ENCODE data around the gene MGAT4C.

The MGAT4C gene

DNA sequence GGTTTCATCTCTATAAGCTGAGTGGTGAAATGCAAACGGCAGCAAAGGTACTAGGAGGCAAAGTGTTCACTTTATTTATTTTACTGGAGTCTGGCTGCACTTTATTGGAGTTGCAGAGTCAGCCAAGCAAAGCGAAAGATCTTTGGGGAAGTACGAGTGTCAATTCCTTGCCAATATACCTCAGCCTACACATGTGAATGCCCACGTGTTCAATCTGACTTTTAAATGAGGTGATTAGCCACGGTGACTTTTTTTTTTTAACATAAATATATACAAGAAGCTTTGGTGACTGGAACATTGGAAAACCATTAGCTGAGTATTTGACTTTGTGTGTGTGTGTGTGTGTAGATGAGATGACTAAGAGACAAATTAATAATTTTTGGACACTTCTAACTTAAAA lies 203.3 kb downstream of the MGAT4C start:
- H3K36me3 ChIP-seq (ENCODE audit: control insufficient read depth, insufficient read depth, low read length): no peaks in the 10 kb centered on the region
- no peaks in the 10 kb centered on the region for H3K27me3 ChIP-seq (replicated peaks; ENCODE audit: control insufficient read depth, insufficient read depth, low read length)
- TF ChIP-seq, protein P1, sequence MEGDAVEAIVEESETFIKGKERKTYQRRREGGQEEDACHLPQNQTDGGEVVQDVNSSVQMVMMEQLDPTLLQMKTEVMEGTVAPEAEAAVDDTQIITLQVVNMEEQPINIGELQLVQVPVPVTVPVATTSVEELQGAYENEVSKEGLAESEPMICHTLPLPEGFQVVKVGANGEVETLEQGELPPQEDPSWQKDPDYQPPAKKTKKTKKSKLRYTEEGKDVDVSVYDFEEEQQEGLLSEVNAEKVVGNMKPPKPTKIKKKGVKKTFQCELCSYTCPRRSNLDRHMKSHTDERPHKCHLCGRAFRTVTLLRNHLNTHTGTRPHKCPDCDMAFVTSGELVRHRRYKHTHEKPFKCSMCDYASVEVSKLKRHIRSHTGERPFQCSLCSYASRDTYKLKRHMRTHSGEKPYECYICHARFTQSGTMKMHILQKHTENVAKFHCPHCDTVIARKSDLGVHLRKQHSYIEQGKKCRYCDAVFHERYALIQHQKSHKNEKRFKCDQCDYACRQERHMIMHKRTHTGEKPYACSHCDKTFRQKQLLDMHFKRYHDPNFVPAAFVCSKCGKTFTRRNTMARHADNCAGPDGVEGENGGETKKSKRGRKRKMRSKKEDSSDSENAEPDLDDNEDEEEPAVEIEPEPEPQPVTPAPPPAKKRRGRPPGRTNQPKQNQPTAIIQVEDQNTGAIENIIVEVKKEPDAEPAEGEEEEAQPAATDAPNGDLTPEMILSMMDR (IDR thresholded peaks at IDR 0.05; ENCODE audit: insufficient read depth, low read length, poor library complexity, severe bottlenecking): no peak
- no peak overlapping the region for H3K4me3 ChIP-seq (replicated peaks; ENCODE audit: low read depth, low read length)
- DNase-seq (ENCODE audit: extremely low read depth, insufficient read length): no peak

DNA sequence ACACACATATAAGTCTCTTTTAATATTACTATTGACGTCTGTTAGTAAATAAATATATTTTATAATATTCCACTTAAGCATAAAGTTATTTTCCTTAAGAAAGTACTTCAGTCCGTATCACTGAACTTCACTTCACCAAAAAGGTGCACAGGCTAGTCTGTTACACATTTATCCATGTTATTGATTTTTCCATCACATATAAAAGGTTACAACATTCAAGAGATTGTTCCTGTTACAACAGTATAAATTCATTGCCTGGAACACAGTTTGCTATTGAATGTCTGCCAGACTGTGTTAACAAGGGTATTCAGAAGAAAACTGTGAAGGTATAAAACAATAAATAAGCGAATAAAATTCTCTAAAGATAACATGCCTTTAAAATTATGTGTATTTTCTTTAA lies 206.2 kb downstream of the MGAT4C start:
- DNase-seq (ENCODE audit: extremely low read depth, insufficient read length): no peak
- no peak overlapping the region for H3K4me3 ChIP-seq (replicated peaks; ENCODE audit: low read depth, low read length)
- no peaks in the 10 kb centered on the region for H3K27me3 ChIP-seq (replicated peaks; ENCODE audit: control insufficient read depth, insufficient read depth, low read length)
- no peaks in the 10 kb centered on the region for H3K36me3 ChIP-seq (ENCODE audit: control insufficient read depth, insufficient read depth, low read length)
- TF ChIP-seq, protein P1 (IDR thresholded peaks at IDR 0.05; ENCODE audit: insufficient read depth, low read length, poor library complexity, severe bottlenecking): no peak

DNA sequence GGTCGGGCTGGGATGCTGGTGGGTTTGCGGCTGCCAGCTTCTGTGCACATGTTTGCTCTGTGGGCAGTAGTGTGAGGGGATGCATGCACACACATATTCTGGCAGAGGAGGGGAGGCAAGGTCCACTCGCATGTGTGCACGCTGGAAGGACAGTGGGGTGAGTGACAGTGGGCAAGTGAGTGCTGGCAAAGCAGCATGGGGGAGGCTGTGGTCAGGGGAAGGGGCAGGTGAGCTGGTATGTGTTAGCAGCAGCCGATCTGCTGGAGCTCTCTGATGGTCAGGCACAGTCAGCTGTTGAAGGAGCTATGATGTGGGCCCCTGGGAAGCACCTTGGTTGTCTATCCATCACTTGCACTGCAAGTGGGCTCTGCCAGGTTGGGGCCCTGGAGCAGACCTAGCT lies 211.8 kb downstream of the MGAT4C start:
- TF ChIP-seq, protein P1 (IDR thresholded peaks at IDR 0.05; ENCODE audit: insufficient read depth, low read length, poor library complexity, severe bottlenecking): no peak
- H3K4me3 ChIP-seq (replicated peaks; ENCODE audit: low read depth, low read length): no peak overlapping the region
- no peak for DNase-seq (ENCODE audit: extremely low read depth, insufficient read length)
- no peaks in the 10 kb centered on the region for H3K36me3 ChIP-seq (ENCODE audit: control insufficient read depth, insufficient read depth, low read length)
- H3K27me3 ChIP-seq (replicated peaks; ENCODE audit: control insufficient read depth, insufficient read depth, low read length): no peaks in the 10 kb centered on the region

DNA sequence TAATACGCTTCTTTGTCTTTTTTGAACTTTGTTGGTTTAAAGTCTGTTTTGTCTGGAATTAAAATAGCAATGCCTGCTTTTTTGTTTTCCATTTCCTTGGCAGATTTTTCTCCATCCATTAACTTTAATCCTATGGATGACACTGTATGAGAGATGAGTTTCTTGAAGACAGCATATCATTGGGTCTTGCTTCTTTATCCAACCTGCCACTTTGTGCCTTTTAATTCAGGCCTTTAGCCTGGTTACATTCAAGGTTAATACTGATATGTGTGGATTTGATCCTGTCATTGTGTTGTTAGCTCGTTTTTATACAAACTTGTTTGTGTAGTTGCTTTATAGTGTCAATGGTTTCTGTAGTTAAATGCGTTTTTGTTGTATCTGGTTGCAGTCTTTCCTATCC lies 214.1 kb downstream of the MGAT4C start:
- TF ChIP-seq, protein P1 (IDR thresholded peaks at IDR 0.05; ENCODE audit: insufficient read depth, low read length, poor library complexity, severe bottlenecking): no peak
- no peak for DNase-seq (ENCODE audit: extremely low read depth, insufficient read length)

DNA sequence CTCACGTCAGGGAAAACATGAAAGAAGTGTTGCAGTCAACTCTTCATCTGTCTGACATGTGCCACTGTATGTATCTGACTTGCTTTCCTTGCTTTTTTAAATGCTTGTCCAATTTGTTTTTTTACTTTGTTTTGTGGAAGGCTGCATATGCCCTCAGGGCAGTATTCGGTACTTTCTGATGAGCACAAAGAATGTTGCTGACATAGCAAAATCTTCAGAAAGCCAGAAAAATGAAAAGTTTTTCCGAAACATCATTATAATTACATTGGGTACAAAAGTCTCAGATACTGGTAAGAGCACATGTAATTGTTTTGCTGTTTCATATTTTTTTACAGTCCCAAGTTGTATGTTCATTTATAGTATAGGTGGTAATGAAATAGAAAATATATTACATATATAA lies 237.8 kb downstream of the MGAT4C start:
- H3K4me3 ChIP-seq (replicated peaks; ENCODE audit: low read depth, low read length): no peak overlapping the region
- H3K36me3 ChIP-seq (ENCODE audit: control insufficient read depth, insufficient read depth, low read length): no peaks in the 10 kb centered on the region
- no peak for DNase-seq (ENCODE audit: extremely low read depth, insufficient read length)
- TF ChIP-seq, protein P1 (IDR thresholded peaks at IDR 0.05; ENCODE audit: insufficient read depth, low read length, poor library complexity, severe bottlenecking): no peak
- no peaks in the 10 kb centered on the region for H3K27me3 ChIP-seq (replicated peaks; ENCODE audit: control insufficient read depth, insufficient read depth, low read length)

More for the DNA sequence above, 214.1 kb downstream of the MGAT4C start:
- Histone ChIP-seq H3K36me3 (ENCODE audit: control insufficient read depth, insufficient read depth, low read length) (no peaks in the 10 kb centered on the region), H3K4me3 (replicated peaks; ENCODE audit: low read depth, low read length) (no peak overlapping the region), H3K27me3 (replicated peaks; ENCODE audit: control insufficient read depth, insufficient read depth, low read length) (no peaks in the 10 kb centered on the region)

DNA sequence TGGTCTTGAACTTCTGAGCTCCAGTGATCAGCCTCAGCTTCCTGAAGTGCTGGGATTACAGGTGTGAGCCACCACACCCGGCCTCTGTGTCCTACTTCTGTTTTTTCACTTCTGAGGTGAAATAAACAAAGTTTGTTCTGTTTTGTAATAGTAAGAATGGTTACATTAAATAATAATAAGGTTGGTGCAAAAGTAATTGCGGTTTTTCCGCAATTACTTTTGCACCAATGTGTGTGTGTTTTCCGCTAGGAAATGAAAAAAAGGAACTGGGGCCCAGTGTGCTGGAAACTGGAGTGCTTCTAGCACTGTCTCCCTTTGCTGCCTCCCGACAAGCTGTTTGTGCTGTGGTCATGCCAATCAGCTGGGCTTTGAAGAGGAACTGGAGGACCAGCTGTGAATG lies 241.2 kb downstream of the MGAT4C start:
- no peak overlapping the region for H3K4me3 ChIP-seq (replicated peaks; ENCODE audit: low read depth, low read length)
- TF ChIP-seq, protein P1 (IDR thresholded peaks at IDR 0.05; ENCODE audit: insufficient read depth, low read length, poor library complexity, severe bottlenecking): no peak
- no peaks in the 10 kb centered on the region for H3K27me3 ChIP-seq (replicated peaks; ENCODE audit: control insufficient read depth, insufficient read depth, low read length)
- DNase-seq (ENCODE audit: extremely low read depth, insufficient read length): no peak
- no peaks in the 10 kb centered on the region for H3K36me3 ChIP-seq (ENCODE audit: control insufficient read depth, insufficient read depth, low read length)
